Right lung (tissue), 5 donors: ENCODE measurements around the gene NDC1. TPM values are rescaled to one million over a fixed set of nuclear protein-coding genes. Genes with fewer than 3 reads are reported as not detected.

Experiments used
- DNase-seq, 2 donors: peaks; one replicate each; pipeline ENCODE4 v3.0.0-alpha.2; 2013
- polyA plus RNA-seq, 5 donors: library from polyadenylated mRNA; unstranded; fragments of 120-200 nt; gene quantifications; one replicate each; pipeline versions ENCODE4 v1.2.1 to v1.2.3, GENCODE V29; 2013; ENCODE audit warnings: inconsistent platforms in 1 of 5, low replicate concordance in 1 of 5; ENCODE audit not compliant: insufficient read length in 5 of 5, insufficient read depth in 1 of 5

The NDC1 gene
- polyA plus RNA-seq, 5 donors = 17.1 to 31.3 (median 22.1) TPM

GRCh38 chr1:53733447-53733931 lies 104.6 kb downstream of the NDC1 start:
- no peak for DNase-seq

GRCh38 chr1:53732912-53733317 lies 105.2 kb downstream of the NDC1 start:
- DNase-seq = no peak

- DNase-seq = no peak
Measured at GRCh38 chr1:53732409-53732808, 105.7 kb downstream of the NDC1 start.

- no peak for DNase-seq
Measured at GRCh38 chr1:53731779-53732305, 106.3 kb downstream of the NDC1 start.

GRCh38 chr1:53731043-53731600 lies 107.0 kb downstream of the NDC1 start:
- DNase-seq = no peak

- DNase-seq = no peak
Measured at GRCh38 chr1:53730224-53730865, 107.8 kb downstream of the NDC1 start.

- no peak for DNase-seq
Measured at GRCh38 chr1:53729456-53730223, 108.5 kb downstream of the NDC1 start.

GRCh38 chr1:53728702-53729455 lies 109.2 kb downstream of the NDC1 start:
- DNase-seq = no peak

GRCh38 chr1:53728196-53728595 lies 109.9 kb downstream of the NDC1 start:
- DNase-seq = no peak

GRCh38 chr1:53727461-53728092 lies 110.5 kb downstream of the NDC1 start:
- no peak for DNase-seq

GRCh38 chr1:53726009-53726600 lies 112.0 kb downstream of the NDC1 start:
- DNase-seq = no peak

- DNase-seq = no peak
Measured at GRCh38 chr1:53725238-53725689, 112.8 kb downstream of the NDC1 start.

GRCh38 chr1:53722025-53722424 lies 116.1 kb downstream of the NDC1 start:
- DNase-seq = no peak

GRCh38 chr1:53721088-53721487 lies 117.0 kb downstream of the NDC1 start:
- DNase-seq = no peak

- DNase-seq = no peak
Measured at GRCh38 chr1:53719469-53719868, 118.6 kb downstream of the NDC1 start.

GRCh38 chr1:53718443-53718842 lies 119.7 kb downstream of the NDC1 start:
- no peak for DNase-seq

- DNase-seq = no peak
Measured at GRCh38 chr1:53717025-53717804, 120.9 kb downstream of the NDC1 start.

GRCh38 chr1:53716150-53716549 lies 121.9 kb downstream of the NDC1 start:
- no peak for DNase-seq

GRCh38 chr1:53715478-53715877 lies 122.6 kb downstream of the NDC1 start:
- no peak for DNase-seq
